Stimulated activated naive CD8-positive, alpha-beta T cell treated with anti-CD3 and anti-CD28 coated beads, Interleukin-15, amount 100 ng/mL, for 72 hours (primary cell): ENCODE measurements around the gene LGR6.
"Not testable (repeated sequence)": the region's sequence is repeated elsewhere in the genome, so short reads cannot be mapped to it uniquely, and the experiment has no call there.

Experiments used
- ATAC-seq: fragments of 150-1000 bp; cut with Tn5 transposase; 2 replicates; pipeline ENCODE4 v1.10.0; 2021; ENCODE audit warnings: mild to moderate bottlenecking, moderate library complexity
- DNase-seq, 2 donors: peaks; one replicate each; pipeline ENCODE4 v3.0.0; 2021 to 2022
- H3K27ac Mint-ChIP-seq, 2 donors: one replicate each; pipeline ENCODE4 v1.8.0; 2022; ENCODE audit warnings: mild to moderate bottlenecking in 2 of 2, mixed read lengths in 2 of 2, moderate library complexity in 2 of 2
- H3K27me3 Mint-ChIP-seq: one replicate; pipeline ENCODE4 v1.8.0; 2022; ENCODE audit warnings: mixed read lengths
- H3K4me1 Mint-ChIP-seq: one replicate; pipeline ENCODE4 v1.8.0; 2022; ENCODE audit warnings: mild to moderate bottlenecking, mixed read lengths
- H3K4me3 Mint-ChIP-seq, 2 donors: one replicate each; pipeline ENCODE4 v1.8.0; 2022; ENCODE audit warnings: mild to moderate bottlenecking in 2 of 2, mixed read lengths in 2 of 2, moderate library complexity in 1 of 2
- H3K9me3 Mint-ChIP-seq, 2 donors: one replicate each; pipeline ENCODE4 v1.8.0; 2022; ENCODE audit warnings: mixed read lengths in 2 of 2

Gene LGR6

DNA sequence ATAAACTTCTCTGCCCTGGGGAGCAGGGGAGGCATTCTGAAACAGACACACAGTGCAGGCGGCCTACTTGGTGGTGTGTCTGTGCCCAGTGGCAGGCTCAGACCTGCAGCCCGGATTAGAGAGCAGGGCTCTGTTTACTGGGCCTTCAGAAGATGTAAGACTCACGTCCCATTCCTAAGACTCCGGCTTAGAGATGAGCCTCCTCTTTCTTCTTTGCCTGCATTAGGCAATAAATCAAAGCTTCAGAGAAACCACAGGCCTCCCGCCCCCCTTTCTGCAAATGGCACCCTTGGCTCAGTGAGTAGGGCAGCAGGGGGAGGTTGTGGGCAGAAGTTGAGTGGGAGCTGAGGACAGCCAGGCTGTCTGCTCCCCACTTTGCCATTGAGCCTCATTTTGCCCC, 35.8 kb downstream of the LGR6 start:
- Mint-ChIP-seq H3K27ac (peak overlapping the region in 1 of 2 donors; percentile 35), H3K27me3 (no peaks in the 10 kb centered on the region), H3K4me1 (peaks cover 23% of the 10 kb centered on the region), H3K4me3 (no peak overlapping the region), H3K9me3 (no peaks in the 10 kb centered on the region)
- ATAC-seq = no peak
- no peak for DNase-seq

DNA sequence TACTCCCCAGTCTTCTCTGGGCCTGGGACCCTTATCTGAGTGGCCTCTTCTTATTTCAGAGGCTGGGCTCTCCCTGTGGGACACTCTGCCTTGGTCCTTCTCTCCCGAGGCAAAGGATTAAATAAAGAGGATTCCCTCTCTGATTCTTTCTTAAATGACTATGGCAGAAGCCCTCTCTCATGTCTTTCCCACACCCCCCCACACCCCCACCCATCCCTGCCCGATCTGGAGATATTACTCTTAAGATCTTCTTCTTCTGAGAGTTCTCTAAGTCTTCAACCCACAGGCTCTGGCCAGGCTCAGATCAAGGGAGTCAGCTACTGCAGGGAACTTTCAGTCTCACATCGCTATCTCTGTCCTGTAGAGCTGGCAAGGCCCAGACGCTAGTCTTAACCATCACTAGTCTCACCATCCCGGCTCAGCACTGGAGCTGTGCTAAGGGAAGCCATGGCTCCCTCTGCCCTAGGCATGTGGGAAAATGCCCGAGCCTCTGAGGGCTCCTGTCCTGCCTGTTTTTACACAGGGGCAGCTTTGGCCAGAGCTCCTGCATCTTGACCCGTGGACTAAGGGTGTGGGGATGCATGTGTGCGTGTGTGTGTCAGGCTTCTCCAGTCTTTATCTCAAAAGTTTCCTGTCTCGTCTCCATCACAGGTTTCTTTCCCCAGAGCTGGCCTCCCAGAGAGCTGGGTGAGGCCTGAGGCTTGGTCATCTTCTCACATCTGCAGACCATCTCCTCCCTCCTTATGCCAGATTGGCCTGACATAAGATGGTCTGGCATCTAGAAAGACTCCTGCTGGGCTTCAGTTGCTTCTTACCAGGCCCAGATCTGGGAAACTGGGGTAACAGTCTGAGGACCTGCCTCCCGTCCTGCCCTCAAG, 36.7 kb downstream of the LGR6 start:
- no peak for ATAC-seq

DNA sequence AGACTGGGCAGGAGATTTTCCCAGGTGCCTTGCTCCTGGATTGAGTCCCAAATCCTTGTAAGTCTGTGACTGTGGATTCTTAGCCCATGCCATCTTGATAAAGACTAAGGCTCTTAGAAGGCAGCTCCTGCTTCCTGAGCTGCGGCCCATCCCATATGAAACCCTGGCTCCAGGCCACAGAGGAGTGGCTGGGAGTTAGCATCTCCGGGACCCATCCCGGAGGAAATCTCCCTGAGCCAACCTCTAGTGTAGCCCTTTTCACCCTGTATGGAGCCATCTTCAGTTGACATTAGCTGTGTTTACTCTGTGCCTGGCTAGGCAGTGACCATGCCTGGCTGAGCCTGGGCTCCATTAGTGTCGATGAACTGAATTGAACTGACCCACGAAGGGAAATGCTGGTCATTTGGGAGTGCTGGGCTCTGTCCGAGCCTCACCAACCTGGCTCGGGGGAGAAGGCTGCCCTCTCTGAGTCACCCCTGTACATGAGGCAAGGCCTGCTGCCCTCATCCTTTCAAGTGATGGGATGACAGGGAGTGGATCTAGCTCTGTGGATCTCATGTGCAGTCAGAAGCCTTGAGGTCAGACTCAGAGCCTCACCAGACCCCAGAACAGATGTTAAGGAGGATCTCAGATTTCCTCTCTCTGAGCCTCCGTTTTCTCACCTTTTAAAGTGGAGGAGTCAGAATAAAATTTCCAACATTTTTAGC, 37.5 kb downstream of the LGR6 start:
- peaks cover 5% of the 10 kb centered on the region for H3K27me3 Mint-ChIP-seq

More for the DNA sequence above, 36.7 kb downstream of the LGR6 start:
- H3K9me3 Mint-ChIP-seq = no peaks in the 10 kb centered on the region
- H3K27me3 Mint-ChIP-seq = no peaks in the 10 kb centered on the region
- peaks cover 23% of the 10 kb centered on the region for H3K4me1 Mint-ChIP-seq
- H3K27ac Mint-ChIP-seq = peak overlapping the region in 1 of 2 donors; percentile 7
- no peak overlapping the region for H3K4me3 Mint-ChIP-seq
- DNase-seq = no peak

DNA sequence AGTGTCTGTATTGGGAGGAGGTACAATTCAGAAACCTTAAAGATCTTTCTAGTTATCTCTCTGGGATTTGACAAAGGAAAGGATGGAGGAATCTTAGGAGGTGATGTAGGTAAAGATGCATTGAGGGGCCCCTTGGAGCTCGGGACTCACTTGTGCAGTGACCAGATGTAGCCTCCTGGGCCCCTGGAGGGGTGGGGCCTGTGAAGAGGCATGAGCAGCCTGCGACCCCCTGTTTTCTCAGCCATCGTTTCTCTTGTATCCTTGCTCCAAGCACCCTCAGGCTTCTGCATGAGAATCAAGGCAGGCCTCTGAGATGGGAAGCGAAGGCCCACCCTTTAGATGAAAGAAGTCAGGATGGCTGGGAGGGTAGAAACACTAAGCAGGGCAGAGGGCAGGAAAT, 39.6 kb downstream of the LGR6 start:
- Mint-ChIP-seq H3K4me1 (peaks cover 29% of the 10 kb centered on the region), H3K27ac (no peak overlapping the region), H3K4me3 (no peak overlapping the region), H3K27me3 (peaks cover 18% of the 10 kb centered on the region), H3K9me3 (no peaks in the 10 kb centered on the region)
- DNase-seq = no peak
- no peak for ATAC-seq

More for the DNA sequence above, 37.5 kb downstream of the LGR6 start:
- peaks cover 26% of the 10 kb centered on the region for H3K4me1 Mint-ChIP-seq
- H3K9me3 Mint-ChIP-seq = no peaks in the 10 kb centered on the region
- ATAC-seq = no peak
- no peak overlapping the region for H3K27ac Mint-ChIP-seq
- H3K4me3 Mint-ChIP-seq = no peak overlapping the region
- DNase-seq = no peak

DNA sequence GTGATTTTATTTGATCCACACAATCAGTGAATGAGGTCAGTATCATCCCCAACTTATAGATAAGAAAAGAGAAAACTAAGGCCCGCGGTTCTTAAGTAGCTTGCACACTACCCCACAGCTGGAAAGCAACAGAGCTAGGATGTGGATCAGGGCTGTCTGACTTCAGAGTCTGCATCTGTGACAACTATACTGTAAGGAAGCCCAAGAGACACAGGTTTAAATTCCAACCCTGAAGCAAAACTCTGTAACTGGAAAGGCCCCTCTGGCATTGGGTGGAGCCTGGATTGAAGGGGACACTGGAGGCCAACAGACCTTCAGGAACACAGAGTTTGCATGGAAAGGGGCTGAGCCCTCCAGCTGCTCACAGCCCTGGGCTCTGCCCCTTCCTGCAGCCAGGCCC, 40.2 kb downstream of the LGR6 start:
- Mint-ChIP-seq H3K27me3 (peaks cover 18% of the 10 kb centered on the region), H3K9me3 (no peaks in the 10 kb centered on the region), H3K27ac (no peak overlapping the region), H3K4me1 (peaks cover 22% of the 10 kb centered on the region), H3K4me3 (no peak overlapping the region)
- ATAC-seq (no peak), DNase-seq (no peak)

DNA sequence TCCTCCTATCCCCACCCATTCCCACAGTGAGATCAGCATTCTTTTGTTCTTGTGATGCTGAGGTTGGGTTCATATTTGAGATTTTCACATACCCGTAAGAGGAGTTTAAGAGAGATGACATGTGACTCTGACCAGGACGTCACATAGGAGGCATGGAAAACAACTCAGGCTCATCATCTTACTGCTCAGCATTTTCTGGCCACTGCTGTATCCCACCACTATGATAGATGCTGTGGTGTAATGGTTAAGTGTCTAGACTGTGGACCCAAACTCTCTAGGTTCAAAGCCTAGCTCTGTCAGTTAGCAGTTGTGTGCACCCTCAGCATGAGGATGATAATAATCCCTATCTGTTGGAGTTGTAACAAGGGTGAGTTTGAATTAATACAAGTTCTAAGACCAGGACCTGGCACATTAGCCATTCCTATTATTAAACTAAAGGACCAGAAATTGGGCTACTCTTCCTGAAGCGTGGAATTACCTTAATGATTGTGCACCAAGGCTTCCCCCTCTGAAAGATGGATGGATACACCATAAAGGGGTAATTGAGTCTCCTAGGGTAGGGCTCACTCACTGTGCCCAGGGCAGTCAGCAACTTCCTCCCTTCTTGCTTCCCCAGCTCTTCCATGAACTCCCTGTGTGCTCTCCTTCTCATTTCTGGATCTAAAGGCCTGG, 40.9 kb downstream of the LGR6 start:
- Mint-ChIP-seq H3K27ac (no peak overlapping the region), H3K4me3 (no peak overlapping the region), H3K9me3 (no peaks in the 10 kb centered on the region), H3K27me3 (peaks cover 18% of the 10 kb centered on the region), H3K4me1 (peaks cover 16% of the 10 kb centered on the region)
- ATAC-seq (no peak), DNase-seq (no peak)

DNA sequence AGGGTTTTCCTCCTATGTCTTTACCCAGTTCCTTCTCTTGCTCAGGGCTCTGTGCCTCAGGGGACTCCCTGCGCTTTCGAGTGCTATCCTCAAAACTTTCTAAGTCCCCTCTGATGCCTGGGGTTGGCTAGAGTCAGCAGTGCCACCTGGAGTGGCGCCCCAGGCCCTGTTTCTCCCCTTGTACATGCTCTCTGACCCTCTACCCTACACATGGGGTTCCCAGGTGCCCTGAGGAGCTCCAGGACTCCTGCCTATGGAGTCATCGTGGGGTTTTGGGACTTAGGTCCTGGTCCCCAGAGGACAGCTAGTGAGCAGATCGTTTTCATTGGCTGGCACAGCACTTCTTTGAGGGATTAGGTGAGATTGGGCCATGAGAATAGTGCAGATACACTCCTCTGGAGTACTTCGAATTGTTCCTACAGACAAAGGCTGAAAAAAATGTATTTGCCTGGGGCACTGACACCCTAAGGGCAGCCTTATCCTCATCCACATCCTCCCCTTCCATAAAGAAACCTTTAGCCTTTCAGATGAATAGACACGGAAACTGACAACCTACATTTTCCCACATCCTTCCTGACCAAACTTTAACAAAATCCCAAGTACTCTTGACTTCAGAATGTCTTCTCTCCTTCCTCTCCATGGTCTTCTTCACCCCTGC, 41.5 kb downstream of the LGR6 start:
- H3K27me3 Mint-ChIP-seq = peaks cover 18% of the 10 kb centered on the region
- H3K27ac Mint-ChIP-seq = peak overlapping the region in 1 of 2 donors; percentile 48
- DNase-seq (no peak), ATAC-seq (no peak)
- no peak overlapping the region for H3K4me3 Mint-ChIP-seq
- no peaks in the 10 kb centered on the region for H3K9me3 Mint-ChIP-seq
- H3K4me1 Mint-ChIP-seq = peaks cover 16% of the 10 kb centered on the region

DNA sequence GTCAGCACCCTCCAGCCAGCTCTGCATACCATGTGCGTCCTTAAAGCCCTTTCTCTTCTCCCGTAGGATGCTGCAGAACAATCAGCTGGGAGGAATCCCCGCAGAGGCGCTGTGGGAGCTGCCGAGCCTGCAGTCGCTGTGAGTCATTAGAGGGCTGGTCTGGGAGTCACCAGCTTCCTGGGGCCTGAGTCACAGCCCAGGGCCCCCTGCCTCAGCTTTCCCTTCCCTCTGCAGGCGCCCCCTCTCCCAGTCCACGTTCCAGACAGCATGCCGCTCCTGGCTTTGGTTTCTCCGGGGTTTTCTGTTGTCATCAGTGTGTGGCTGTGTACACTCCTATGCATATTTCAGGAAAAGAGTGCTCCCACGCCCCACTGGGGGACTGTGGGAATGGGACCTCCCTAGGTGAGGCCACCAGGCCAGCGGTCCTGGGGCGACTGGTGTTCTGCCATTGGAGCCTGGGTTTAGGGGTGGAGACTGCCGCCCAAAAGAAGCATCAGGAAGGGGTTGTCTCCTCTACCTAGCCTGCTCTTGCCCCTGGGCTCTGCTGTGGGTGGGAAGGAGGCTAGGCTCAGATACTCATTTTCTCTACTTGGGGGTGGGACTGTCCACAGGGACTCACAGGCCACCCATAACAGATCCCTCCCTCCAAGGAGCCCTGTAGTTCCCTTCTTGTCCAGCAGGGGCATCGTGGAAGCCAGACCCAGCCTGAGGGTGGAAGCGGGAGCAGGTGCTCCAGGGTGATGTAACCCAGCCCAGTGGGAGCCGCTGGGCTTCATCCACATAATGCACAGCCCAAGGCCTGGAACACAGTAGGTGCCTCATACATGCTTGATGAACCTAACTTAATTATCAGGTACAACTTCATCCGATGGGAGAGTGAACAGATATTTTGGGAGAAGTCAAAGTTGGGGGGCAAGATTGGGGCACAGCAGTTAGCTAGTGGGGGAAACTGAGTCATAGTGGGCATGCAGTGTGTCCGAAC, 42.5 kb downstream of the LGR6 start:
- ATAC-seq = peak; percentile 86
- Mint-ChIP-seq H3K27ac (no peak overlapping the region), H3K4me1 (peaks cover 16% of the 10 kb centered on the region)

DNA sequence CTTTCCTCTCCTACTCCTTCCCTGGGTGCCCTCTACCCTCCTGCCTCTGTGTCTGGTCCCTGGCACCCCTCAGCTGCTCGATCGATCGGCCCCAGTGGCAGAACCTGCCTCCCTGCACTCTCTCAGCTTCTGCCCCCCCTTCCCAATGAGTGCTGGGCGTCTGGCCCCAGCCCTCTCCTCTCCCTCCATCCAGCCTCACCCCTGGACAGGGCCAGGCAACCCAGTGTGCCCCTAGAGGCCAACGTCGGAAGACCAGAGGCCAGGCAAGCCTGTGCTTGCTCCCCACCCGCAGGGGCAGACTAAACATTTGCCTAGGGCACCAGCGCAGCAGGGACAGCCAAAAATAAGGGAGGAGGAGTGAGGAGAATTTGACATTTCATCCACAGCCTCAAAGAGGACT, 43.5 kb downstream of the LGR6 start:
- Mint-ChIP-seq H3K4me1 (peaks cover 16% of the 10 kb centered on the region), H3K27me3 (peaks cover 18% of the 10 kb centered on the region), H3K9me3 (no peaks in the 10 kb centered on the region), H3K27ac (peak overlapping the region in 1 of 2 donors; percentile 15), H3K4me3 (no peak overlapping the region)
- ATAC-seq (peak; percentile 88), DNase-seq (peak; percentile 38 to 57)

More for the DNA sequence above, 42.5 kb downstream of the LGR6 start:
- DNase-seq = peak; percentile 73 to 78
- Mint-ChIP-seq H3K9me3 (no peaks in the 10 kb centered on the region), H3K4me3 (peak overlapping the region; percentile 58), H3K27me3 (peaks cover 18% of the 10 kb centered on the region)

DNA sequence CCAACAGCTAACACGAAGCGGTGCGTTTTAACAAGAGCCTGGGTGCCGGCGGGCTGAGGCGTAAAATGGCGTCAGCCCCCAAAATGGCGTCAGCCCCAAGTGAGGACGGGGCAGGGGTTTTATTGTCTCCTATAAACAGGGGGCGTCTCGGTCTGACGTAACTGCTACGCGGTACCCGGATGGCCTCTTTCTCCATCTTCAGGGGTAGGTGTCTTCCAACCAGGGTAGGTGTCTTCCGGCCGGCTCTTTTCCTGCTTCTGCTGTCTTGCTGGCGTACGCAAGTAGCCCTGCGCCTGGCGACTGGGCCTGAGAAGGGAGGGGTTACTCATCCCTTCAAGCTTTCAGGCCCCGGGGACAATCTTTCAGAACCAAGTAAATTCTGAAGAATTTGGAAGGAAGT, 45.3 kb downstream of the LGR6 start:
- no peak overlapping the region for H3K27ac Mint-ChIP-seq
- no peak overlapping the region for H3K4me3 Mint-ChIP-seq
- H3K27me3 Mint-ChIP-seq = peaks cover 18% of the 10 kb centered on the region
- ATAC-seq = no peak
- peaks cover 16% of the 10 kb centered on the region for H3K4me1 Mint-ChIP-seq
- no peaks in the 10 kb centered on the region for H3K9me3 Mint-ChIP-seq
- DNase-seq = no peak

DNA sequence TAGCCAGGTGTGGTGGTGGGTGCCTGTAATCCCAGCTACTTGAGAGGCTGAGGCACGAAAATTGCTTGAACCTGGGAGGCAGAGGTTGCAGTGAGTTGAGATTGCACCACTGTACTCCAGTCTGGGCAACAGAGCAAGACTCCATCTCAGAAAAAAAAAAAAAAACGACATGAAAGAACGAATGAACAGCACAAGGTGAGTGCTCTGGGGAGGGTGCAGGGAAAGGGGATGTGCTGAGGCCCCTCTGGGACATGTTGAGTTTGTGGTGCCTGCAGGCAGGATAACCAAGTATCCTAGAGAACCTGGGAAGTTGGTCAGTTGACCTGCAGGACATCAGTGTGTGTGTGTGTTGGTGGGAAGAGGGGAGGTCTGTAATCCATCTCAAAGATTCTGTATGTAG, 46.6 kb downstream of the LGR6 start:
- H3K9me3 Mint-ChIP-seq, DNase-seq, H3K27ac Mint-ChIP-seq, ATAC-seq, H3K4me3 Mint-ChIP-seq: not testable (repeated sequence)
- H3K4me1 Mint-ChIP-seq = peaks cover 16% of the 10 kb centered on the region
- peaks cover 18% of the 10 kb centered on the region for H3K27me3 Mint-ChIP-seq

DNA sequence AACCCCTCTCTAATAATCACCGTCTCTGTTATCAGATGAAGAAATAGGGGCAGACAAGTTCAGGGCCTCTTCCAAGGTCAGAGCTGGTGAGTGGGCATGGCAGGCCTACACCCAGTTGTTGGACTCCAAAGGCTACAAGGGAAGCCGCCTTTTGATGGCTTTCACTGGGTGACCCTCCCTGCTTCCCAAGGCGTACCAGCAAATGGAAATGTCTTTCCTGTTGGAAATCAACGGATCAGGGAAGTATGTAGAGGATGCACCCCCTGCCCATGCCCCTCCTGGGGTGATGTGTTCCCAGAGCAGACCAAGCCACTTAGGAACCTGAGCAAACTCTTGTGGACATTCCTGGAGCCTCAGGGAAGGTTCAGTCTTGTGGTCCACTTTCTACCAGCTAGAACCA, 47.4 kb downstream of the LGR6 start:
- no peak for DNase-seq
- Mint-ChIP-seq H3K4me1 (peaks cover 14% of the 10 kb centered on the region), H3K4me3 (no peak overlapping the region), H3K27ac (no peak overlapping the region), H3K27me3 (peaks cover 15% of the 10 kb centered on the region), H3K9me3 (no peaks in the 10 kb centered on the region)
- ATAC-seq = no peak

DNA sequence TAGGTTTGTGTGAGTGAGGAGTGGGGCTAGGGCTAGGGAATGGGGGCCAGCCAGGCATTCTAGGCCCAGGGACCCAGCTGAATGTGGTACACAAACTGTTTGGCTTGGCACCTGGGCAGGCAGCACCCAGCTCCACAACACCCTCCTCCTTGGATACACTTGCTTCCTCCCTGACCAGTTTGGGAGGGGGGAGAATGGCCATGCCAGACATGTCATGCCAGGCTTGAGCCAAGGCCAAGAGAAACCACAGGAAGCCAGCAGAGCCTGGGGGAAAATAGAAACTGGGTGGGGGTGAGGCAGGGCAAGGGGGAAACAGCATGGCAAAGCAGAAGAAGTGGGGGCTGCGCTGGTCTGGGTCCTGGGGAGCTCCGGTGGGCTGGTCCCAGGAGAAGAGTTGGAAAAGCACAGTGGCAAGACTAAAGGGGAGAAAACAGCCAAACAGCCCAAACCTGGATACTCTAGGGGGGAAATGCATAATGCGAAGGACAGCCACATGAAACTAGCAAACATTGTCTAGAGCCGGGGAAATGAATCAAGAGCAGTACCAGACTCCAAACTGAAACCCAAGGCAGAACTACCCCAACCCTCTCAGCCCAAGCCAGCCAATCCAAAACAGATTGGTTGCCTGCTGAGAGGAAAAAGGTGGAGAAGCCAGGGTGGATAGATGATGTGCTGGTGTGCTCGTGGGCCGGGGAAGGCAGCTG, 47.9 kb downstream of the LGR6 start:
- Mint-ChIP-seq H3K27ac (no peak overlapping the region), H3K4me3 (no peak overlapping the region), H3K27me3 (peaks cover 9% of the 10 kb centered on the region), H3K9me3 (no peaks in the 10 kb centered on the region), H3K4me1 (peaks cover 8% of the 10 kb centered on the region)
- no peak for DNase-seq
- no peak for ATAC-seq

DNA sequence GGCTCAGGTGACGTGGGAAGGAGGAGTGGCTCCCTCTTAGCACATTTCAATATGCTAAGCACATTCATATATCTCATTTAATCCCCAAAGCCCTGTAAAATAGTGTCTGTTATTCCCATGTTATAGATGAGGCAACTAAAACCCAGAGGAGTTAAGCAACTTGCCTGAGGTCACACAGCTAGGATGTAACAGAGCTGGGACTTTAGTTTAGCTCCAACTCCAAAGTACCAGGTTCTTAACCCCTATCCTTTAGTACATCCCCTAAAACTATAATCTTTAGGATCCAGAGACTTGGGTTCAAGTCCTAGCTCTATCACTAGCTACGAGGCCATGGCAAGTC, 48.5 kb downstream of the LGR6 start:
- ATAC-seq (no peak), DNase-seq (no peak)
- Mint-ChIP-seq H3K9me3 (no peaks in the 10 kb centered on the region), H3K27me3 (peaks cover 4% of the 10 kb centered on the region), H3K4me3 (no peak overlapping the region), H3K4me1 (peaks cover 3% of the 10 kb centered on the region), H3K27ac (no peak overlapping the region)
